Measurements from ENCODE around the gene BGLAP.

The BGLAP gene

DNA sequence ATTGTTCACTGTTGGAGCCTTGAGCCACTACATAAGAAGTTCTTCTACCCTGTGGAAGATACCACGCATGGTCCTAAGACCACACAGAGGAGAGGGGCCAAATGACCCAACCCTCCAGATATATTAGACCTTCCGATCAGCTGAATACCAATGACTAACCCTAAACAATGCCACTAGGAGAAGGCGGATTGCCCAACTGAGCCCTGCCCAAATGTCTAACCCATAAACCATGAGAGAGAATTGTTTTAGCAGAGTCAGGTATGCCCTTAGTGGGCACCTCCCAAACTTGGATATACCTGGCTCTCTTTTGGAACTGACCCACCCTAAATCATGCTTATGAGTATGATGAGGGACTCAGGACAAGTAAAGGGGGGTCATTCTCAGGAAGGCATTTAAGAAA lies 28.3 kb downstream of the BGLAP start:
- DNase-seq = no peak
- H3K9me3 ChIP-seq (ENCODE audit: severe bottlenecking) = no peaks in the 10 kb centered on the region
- H3K4me3 ChIP-seq (ENCODE audit: low read depth, low read length) = no peak overlapping the region
- H3K27ac ChIP-seq = no peak overlapping the region
- no peaks in the 10 kb centered on the region for H3K27me3 ChIP-seq (ENCODE audit: insufficient read depth, low read depth, severe bottlenecking)
- TF ChIP-seq, protein P1, sequence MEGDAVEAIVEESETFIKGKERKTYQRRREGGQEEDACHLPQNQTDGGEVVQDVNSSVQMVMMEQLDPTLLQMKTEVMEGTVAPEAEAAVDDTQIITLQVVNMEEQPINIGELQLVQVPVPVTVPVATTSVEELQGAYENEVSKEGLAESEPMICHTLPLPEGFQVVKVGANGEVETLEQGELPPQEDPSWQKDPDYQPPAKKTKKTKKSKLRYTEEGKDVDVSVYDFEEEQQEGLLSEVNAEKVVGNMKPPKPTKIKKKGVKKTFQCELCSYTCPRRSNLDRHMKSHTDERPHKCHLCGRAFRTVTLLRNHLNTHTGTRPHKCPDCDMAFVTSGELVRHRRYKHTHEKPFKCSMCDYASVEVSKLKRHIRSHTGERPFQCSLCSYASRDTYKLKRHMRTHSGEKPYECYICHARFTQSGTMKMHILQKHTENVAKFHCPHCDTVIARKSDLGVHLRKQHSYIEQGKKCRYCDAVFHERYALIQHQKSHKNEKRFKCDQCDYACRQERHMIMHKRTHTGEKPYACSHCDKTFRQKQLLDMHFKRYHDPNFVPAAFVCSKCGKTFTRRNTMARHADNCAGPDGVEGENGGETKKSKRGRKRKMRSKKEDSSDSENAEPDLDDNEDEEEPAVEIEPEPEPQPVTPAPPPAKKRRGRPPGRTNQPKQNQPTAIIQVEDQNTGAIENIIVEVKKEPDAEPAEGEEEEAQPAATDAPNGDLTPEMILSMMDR (IDR thresholded peaks at IDR 0.05; ENCODE audit: low read depth, low read length) = no peak
- H3K36me3 ChIP-seq = peaks cover 96% of the 10 kb centered on the region

DNA sequence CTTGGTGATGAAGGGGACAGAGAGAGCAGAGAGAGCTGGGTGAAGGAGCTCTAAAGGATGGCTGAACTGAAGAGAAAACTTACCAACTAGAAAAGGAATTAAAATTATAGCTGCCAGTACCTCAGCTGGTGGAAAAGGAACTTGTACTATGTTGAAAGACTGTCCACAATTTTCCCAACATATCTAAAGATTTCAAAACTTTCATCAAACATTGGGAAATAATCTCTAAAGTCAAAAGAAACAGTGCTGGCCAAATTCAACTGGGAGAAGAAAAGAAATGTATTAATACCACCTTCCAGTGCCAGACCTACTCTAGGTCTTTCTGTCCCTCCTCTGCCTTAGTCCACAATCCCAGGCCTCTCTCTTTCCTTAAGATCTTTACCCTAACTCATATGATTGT lies 34.5 kb downstream of the BGLAP start:
- Histone ChIP-seq H3K9me3 (ENCODE audit: severe bottlenecking) (no peaks in the 10 kb centered on the region), H3K27ac (no peak overlapping the region), H3K36me3 (peaks cover 94% of the 10 kb centered on the region)

DNA sequence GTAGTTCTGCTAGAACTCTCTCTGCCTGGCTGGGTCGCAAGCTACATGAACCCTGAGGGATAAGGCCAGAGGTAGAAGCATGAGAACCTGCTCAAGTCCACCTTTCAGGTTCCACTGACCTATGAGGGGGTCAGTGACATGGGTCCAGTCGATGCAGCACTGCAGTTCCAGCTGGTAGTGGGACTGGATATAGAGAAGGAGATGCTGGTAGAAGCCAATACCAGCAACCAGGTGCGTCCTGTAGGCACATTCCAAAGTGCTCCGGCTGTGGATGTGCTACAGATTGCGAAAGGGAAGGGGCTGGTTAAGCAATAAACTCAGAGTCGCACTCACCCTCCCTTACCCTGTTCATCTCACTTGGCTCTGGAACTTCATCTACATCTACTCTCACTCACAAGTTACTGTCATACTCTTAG lies 35.0 kb downstream of the BGLAP start:
- Histone ChIP-seq H3K36me3 (peaks cover 94% of the 10 kb centered on the region), H3K27ac (no peak overlapping the region), H3K27me3 (ENCODE audit: insufficient read depth, low read depth, severe bottlenecking) (no peaks in the 10 kb centered on the region), H3K9me3 (ENCODE audit: severe bottlenecking) (no peaks in the 10 kb centered on the region), H3K4me3 (ENCODE audit: low read depth, low read length) (no peak overlapping the region)
- TF ChIP-seq, protein P1 (IDR thresholded peaks at IDR 0.05; ENCODE audit: low read depth, low read length) = no peak
- peak; percentile 48 for DNase-seq

More for the DNA sequence above, 34.5 kb downstream of the BGLAP start:
- TF ChIP-seq, protein P1 (IDR thresholded peaks at IDR 0.05; ENCODE audit: low read depth, low read length) = no peak
- H3K4me3 ChIP-seq (ENCODE audit: low read depth, low read length) = no peak overlapping the region
- H3K27me3 ChIP-seq (ENCODE audit: insufficient read depth, low read depth, severe bottlenecking) = no peaks in the 10 kb centered on the region
- no peak for DNase-seq

DNA sequence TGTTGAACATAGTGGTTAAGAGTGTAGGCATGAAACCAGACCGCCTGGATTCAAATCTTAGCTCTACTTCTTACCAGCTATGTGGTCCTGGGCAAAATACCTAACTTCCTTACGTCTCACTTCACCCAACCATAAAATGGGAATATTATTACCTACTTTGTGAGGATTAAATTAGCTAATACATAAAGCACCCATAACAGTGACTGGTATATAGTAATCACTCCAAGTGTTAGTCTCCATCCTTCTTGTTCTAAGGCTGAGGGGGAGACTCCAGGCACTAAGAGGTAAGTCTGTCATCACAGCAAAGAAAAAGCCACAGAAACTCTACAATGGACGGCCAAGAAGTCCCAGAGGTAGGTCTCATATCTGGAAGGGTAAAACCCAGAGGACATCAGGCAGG lies 37.9 kb downstream of the BGLAP start:
- DNase-seq = no peak
- peaks cover 71% of the 10 kb centered on the region for H3K36me3 ChIP-seq

DNA sequence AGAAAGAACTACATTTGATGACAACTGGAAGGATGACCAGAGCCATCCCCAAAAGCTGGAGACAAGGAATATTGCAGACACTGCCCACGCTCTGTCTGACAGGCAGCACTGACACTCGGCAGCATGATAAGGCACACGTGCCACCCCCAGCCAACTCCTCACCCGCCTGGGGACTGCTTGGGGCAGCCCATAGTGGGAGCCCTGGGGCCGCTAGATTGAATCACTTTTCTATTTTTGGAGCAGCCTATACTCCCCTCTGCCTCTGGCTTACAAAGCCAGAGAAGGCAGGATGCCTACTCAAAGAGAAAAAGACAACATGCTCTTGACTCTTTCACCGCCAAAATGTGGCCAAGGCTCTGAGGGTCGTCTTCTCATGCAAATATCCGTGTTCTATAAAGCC lies 39.3 kb downstream of the BGLAP start:
- no peaks in the 10 kb centered on the region for H3K9me3 ChIP-seq (ENCODE audit: severe bottlenecking)
- no peak overlapping the region for H3K27ac ChIP-seq
- H3K27me3 ChIP-seq (ENCODE audit: insufficient read depth, low read depth, severe bottlenecking) = no peaks in the 10 kb centered on the region
- DNase-seq = no peak
- TF ChIP-seq, protein P1 (IDR thresholded peaks at IDR 0.05; ENCODE audit: low read depth, low read length) = no peak
- H3K36me3 ChIP-seq = peaks cover 57% of the 10 kb centered on the region
- peak overlapping the region; percentile 81 for H3K4me3 ChIP-seq (ENCODE audit: low read depth, low read length)

More for the DNA sequence above, 37.9 kb downstream of the BGLAP start:
- no peak overlapping the region for H3K27ac ChIP-seq
- no peaks in the 10 kb centered on the region for H3K27me3 ChIP-seq (ENCODE audit: insufficient read depth, low read depth, severe bottlenecking)
- TF ChIP-seq, protein P1 (IDR thresholded peaks at IDR 0.05; ENCODE audit: low read depth, low read length) = no peak
- no peak overlapping the region for H3K4me3 ChIP-seq (ENCODE audit: low read depth, low read length)
- H3K9me3 ChIP-seq (ENCODE audit: severe bottlenecking) = no peaks in the 10 kb centered on the region
